ENCODE results near the gene APOF. TPM values are rescaled to one million over a fixed set of nuclear protein-coding genes. Genes with fewer than 3 reads are reported as not detected.

The APOF gene
- total and polyA plus RNA-seq, 2 donors = not detected

Other genes with a start within 250 kb of the APOF start
- gene RPL41, start 246.2 kb downstream of the APOF start, total RNA-seq = 9,819 TPM
- gene RPL41, start 246.2 kb downstream of the APOF start, polyA plus RNA-seq = 5,569 TPM
- 4.3 TPM for gene ZC3H10, start 244.6 kb downstream of the APOF start, total RNA-seq
- 3.1 TPM for gene ZC3H10, start 244.6 kb downstream of the APOF start, polyA plus RNA-seq
- 63.4 TPM for gene ESYT1, start 234.6 kb downstream of the APOF start, total RNA-seq
- 39.2 TPM for gene ESYT1, start 234.6 kb downstream of the APOF start, polyA plus RNA-seq
- gene MYL6B, start 210.3 kb downstream of the APOF start, total RNA-seq = 101 TPM
- gene MYL6B, start 210.3 kb downstream of the APOF start, polyA plus RNA-seq = 60.9 TPM
- 2,051 TPM for gene MYL6, start 204.5 kb downstream of the APOF start, total RNA-seq
- gene MYL6, start 204.5 kb downstream of the APOF start, polyA plus RNA-seq = 2,137 TPM
- gene SMARCC2, start 173.4 kb downstream of the APOF start, total RNA-seq = 20.3 TPM
- gene SMARCC2, start 173.4 kb downstream of the APOF start, polyA plus RNA-seq = 25.9 TPM
- 26.8 TPM for gene RNF41, start 140.9 kb downstream of the APOF start, total RNA-seq
- 18.3 TPM for gene RNF41, start 140.9 kb downstream of the APOF start, polyA plus RNA-seq
- 21.6 TPM for gene NABP2, start 138.5 kb downstream of the APOF start, total RNA-seq
- gene NABP2, start 138.5 kb downstream of the APOF start, polyA plus RNA-seq = 16.0 TPM
- gene SLC39A5, start 132.8 kb downstream of the APOF start, total RNA-seq = 0.24 TPM
- gene SLC39A5, start 132.8 kb downstream of the APOF start, polyA plus RNA-seq = 0.30 TPM
- 2.9 TPM for gene ANKRD52, start 104.5 kb downstream of the APOF start, total RNA-seq
- 7.9 TPM for gene ANKRD52, start 104.5 kb downstream of the APOF start, polyA plus RNA-seq
- 9.4 TPM for gene COQ10A, start 95.9 kb downstream of the APOF start, total RNA-seq
- 24.9 TPM for gene COQ10A, start 95.9 kb downstream of the APOF start, polyA plus RNA-seq
- 46.3 TPM for gene CS, start 62.5 kb downstream of the APOF start, total RNA-seq
- gene CS, start 62.5 kb downstream of the APOF start, polyA plus RNA-seq = 53.6 TPM
- gene CNPY2, start 46.9 kb downstream of the APOF start, total RNA-seq = 92.4 TPM
- 83.1 TPM for gene CNPY2, start 46.9 kb downstream of the APOF start, polyA plus RNA-seq
- gene PAN2, start 28.9 kb downstream of the APOF start, total RNA-seq = 36.3 TPM
- gene PAN2, start 28.9 kb downstream of the APOF start, polyA plus RNA-seq = 71.4 TPM
- 14.4 TPM for gene IL23A, start 24.0 kb downstream of the APOF start, total RNA-seq
- 11.6 TPM for gene IL23A, start 24.0 kb downstream of the APOF start, polyA plus RNA-seq
- 73.3 TPM for gene STAT2, start 2.8 kb downstream of the APOF start, total RNA-seq
- 102 TPM for gene STAT2, start 2.8 kb downstream of the APOF start, polyA plus RNA-seq
- 15.8 TPM for gene TIMELESS, start 86.6 kb upstream of the APOF start, total RNA-seq
- 8.4 TPM for gene TIMELESS, start 86.6 kb upstream of the APOF start, polyA plus RNA-seq
- 0.09 TPM for gene MIP, start 91.8 kb upstream of the APOF start, total RNA-seq
- gene MIP, start 91.8 kb upstream of the APOF start, polyA plus RNA-seq = 0.02 TPM
- gene SPRYD4, start 105.7 kb upstream of the APOF start, total RNA-seq = 1.2 TPM
- 1.8 TPM for gene SPRYD4, start 105.7 kb upstream of the APOF start, polyA plus RNA-seq
- gene GLS2, start 125.3 kb upstream of the APOF start, total RNA-seq = 1.0 TPM
- 2.6 TPM for gene GLS2, start 125.3 kb upstream of the APOF start, polyA plus RNA-seq
- 3.2 TPM for gene RBMS2, start 159.0 kb upstream of the APOF start, total RNA-seq
- 4.9 TPM for gene RBMS2, start 159.0 kb upstream of the APOF start, polyA plus RNA-seq

Data from thymus (tissue), 2 donors.